HS-5 (cell line): ENCODE measurements around the gene CDC25B.

Source experiments
- DNase-seq: peaks from one replicate; pipeline ENCODE4 v3.0.0-alpha.2; 2012; ENCODE audit warnings: low read depth

Gene CDC25B

GRCh38 chr20:3795511-3796468 is at the start of gene CDC25B:
Gene CDC25B (plus strand): TSS chr20:3796310. CDS start chr20:3796532, 222 bp downstream.
- peak; percentile 79 for DNase-seq

GRCh38 chr20:3747471-3747870 is 48.6 kb upstream of the CDC25B start:
- DNase-seq, result no peak

- no peak for DNase-seq
Observed at GRCh38 chr20:3748073-3748472, 48.0 kb upstream of the CDC25B start.

GRCh38 chr20:3749087-3749688 is 46.9 kb upstream of the CDC25B start:
- no peak for DNase-seq

DNA sequence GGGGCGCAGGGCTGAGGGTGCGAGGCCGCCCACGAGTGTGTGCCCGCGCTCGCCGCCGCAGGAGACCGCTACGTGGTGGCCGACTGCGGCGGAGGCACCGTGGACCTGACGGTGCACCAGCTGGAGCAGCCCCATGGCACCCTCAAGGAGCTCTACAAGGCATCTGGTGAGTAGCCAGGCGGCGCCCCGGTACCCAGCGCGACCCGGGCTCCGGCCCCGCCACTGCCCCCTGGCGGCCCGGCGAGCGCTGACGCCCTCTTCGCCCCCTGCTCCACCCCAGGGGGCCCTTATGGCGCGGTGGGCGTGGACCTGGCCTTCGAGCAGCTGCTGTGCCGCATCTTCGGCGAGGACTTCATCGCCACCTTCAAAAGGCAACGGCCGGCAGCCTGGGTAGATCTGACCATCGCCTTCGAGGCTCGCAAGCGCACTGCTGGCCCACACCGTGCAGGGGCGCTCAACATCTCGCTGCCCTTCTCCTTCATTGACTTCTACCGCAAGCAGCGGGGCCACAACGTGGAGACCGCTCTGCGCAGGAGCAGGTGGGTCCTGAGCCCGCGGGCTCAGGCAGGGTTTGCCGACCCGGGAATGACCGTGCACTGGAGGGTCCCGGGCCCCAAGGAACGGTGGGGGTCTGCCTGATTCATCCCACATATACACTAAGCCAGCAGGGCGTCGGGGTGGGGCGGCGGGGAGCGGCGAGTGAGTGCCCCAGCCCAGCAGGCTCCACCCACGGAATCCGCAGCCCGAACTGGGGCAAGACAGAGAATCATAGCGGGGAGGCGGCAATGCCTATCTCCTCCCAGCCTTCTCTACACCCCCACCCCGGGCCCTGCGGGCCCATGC is 46.2 kb upstream of the CDC25B start:
- no peak for DNase-seq

DNA sequence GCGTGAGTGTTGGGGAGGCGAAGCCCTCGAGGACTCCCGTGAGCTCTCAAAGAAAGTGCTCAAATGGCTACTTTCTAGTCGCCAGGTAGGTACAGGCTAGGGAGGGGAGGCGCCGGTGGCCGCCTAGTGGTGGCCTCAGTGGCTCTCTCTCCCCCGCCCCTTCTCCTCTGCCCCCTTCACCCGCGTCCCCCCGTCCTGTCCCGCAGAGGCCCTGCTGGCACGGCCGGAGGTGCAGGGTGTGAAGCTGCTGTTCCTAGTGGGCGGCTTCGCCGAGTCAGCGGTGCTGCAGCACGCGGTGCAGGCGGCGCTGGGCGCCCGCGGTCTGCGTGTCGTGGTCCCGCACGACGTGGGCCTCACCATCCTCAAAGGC is 44.8 kb upstream of the CDC25B start:
- no peak for DNase-seq

GRCh38 chr20:3751675-3752385 is 44.3 kb upstream of the CDC25B start:
- DNase-seq, result no peak

DNA sequence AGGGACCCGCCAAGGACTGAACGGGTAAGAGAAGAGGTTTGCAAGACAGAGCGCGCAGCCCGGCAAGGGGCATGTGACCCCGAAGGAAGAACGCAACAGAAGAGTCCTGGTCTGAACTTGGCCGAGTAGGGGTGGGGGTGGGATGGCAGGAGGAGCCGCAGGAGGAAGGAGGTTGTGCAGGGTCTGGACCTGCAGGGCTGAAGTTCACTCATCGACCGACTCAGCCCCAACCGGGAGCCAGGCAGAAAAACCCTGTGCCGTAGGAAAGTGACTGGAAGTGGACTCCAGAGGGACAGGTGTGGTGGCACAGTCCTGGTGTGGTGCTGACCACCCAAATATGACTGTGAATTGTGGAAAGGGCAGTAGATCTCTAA is 43.7 kb upstream of the CDC25B start:
- DNase-seq, result no peak

- DNase-seq, result no peak
Observed at GRCh38 chr20:3753098-3753497, 43.0 kb upstream of the CDC25B start.

- no peak for DNase-seq
Observed at GRCh38 chr20:3753501-3754275, 42.4 kb upstream of the CDC25B start.

DNA sequence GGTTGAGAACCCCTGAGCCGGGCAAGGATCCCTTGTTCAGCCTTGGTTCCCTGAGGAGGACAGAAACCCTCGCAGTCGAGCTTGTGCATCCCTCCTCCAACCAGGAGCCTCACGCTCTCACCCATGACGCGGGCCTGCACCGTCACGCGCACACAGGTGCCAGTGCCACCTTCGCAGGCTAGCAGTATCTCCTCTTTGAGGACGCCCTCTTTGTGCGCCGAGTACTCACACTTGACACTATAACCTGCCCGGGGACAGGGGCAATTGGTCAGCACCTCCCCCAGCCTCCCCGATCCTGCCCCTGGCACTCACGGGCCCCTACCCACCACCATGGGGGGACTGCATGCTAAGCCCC is 41.9 kb upstream of the CDC25B start:
- DNase-seq, result no peak

DNA sequence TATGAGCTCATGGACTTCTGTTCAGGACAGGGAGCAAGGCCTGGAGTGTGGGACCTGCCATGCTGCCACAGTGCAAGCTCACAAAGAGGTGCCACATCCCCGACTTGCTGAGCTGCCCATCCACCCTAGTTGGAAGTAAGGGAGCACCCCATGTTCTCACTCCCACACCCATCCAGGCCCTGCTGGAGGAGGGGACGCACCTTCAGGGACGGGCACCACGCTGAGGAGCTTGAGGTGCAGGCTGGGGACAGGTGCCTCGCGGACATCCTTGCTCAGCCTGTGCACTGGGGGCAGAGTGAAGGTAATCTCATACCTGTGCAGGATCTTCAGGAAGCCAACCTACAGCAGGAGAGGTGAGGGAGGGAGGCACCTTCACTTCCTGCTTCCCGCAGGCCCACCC is 40.8 kb upstream of the CDC25B start:
- DNase-seq, result no peak

- DNase-seq, result no peak
Observed at GRCh38 chr20:3755814-3756480, 40.2 kb upstream of the CDC25B start.

GRCh38 chr20:3757268-3757667 is 38.8 kb upstream of the CDC25B start:
- DNase-seq, result no peak

- no peak for DNase-seq
Observed at GRCh38 chr20:3758566-3758965, 37.5 kb upstream of the CDC25B start.

DNA sequence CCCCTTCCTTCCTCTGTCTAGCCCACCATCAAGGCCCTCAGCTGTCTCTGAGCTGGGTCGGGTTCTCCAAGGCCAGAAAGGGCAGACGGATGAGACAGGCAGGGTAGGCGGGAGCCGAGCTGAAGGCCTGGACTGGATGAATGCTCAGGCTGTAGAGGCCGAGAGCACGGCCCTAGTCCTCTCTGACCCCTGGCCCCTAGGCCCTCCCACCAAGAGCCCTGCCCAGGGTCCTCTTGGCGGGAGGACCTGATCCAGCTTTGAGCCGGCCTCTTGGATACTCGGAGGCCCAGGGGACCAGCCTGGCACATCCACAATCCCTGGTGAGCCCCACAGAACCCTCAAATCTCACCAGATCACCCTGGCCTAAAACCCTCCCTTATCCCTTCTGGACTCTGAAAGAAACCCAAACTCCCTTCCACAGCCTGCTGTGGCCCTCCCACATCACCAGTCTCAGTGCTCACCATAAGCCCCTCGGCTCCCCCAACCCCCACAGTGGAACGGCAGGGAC is 36.7 kb upstream of the CDC25B start:
- no peak for DNase-seq

- no peak for DNase-seq
Observed at GRCh38 chr20:3759884-3760283, 36.2 kb upstream of the CDC25B start.

GRCh38 chr20:3760655-3761348 is 35.3 kb upstream of the CDC25B start:
- DNase-seq, result no peak

- no peak for DNase-seq
Observed at GRCh38 chr20:3763671-3764601, 32.2 kb upstream of the CDC25B start.
